Testis (tissue), 2 donors: ENCODE measurements around the gene GDPD3.
"Not testable (repeated sequence)": the region's sequence is repeated elsewhere in the genome, so short reads cannot be mapped to it uniquely, and the experiment has no call there.

ENCODE experiments used
- CTCF ChIP-seq, 3 experiments: fragments of 450-650 bp in 2 of 3; fragments of 200-600 bp in 1 of 3; sonication (generic) in 1 of 3; IDR thresholded peaks; one replicate each; pipeline ENCODE4 v1.5.1; 2016 to 2019; ENCODE audit warnings: antibody characterized with exemption in 3 of 3, mild to moderate bottlenecking in 2 of 3, moderate library complexity in 1 of 3
- POLR2A ChIP-seq: fragments of 450-650 bp; IDR thresholded peaks from one replicate; pipeline ENCODE4 v1.6.1; 2017; ENCODE audit warnings: antibody characterized with exemption, mild to moderate bottlenecking, moderate library complexity

GRCh38 chr16:30114833-30115232 lies 1.5 kb upstream of the GDPD3 start:
- TF ChIP-seq CTCF (IDR thresholded peaks at IDR 0.05); POLR2A: not testable (repeated sequence)
